PC-9 (cell line): ENCODE results near the gene LYRM2. TPM values are rescaled to one million over a fixed set of nuclear protein-coding genes. Genes with fewer than 3 reads are reported as not detected.

ENCODE experiments used
- BruUV-seq: library from RNA; stranded (reverse); fragments of 400-500 nt; replicated peaks from 2 replicates; lab custom pipeline; 2021; lab: Mats Ljungman, UMichigan
- CTCF ChIA-PET: fragments of 300-600 bp; sonication (Branson Sonifier 250); formaldehyde crosslinking; loops from one replicate; lab custom pipeline; 2022; ENCODE audit warnings: antibody characterized with exemption; lab: Charles Lee
- POLR2A ChIA-PET: fragments of 300-600 bp; sonication (Branson Sonifier 250); formaldehyde crosslinking; loops from one replicate; lab custom pipeline; 2022; ENCODE audit warnings: antibody characterized with exemption; ENCODE audit not compliant: unreplicated experiment; lab: Charles Lee
- DNase-seq, 2 experiments: peaks; one replicate each; pipeline versions ENCODE4 v3.0.0 to v3.0.0-alpha.2; 2015 to 2022; ENCODE audit warnings: mixed read lengths in 1 of 2
- H2AFZ ChIP-seq: fragments of 200-600 bp; sonication (generic); 2 replicates; pipeline ENCODE4 v1.8.1; 2017; ENCODE audit warnings: antibody characterized with exemption
- H3F3A ChIP-seq: fragments of 200-600 bp; sonication (generic); 2 replicates; pipeline ENCODE4 v1.8.1; 2017; ENCODE audit warnings: antibody characterized with exemption, mild to moderate bottlenecking, low read depth; ENCODE audit not compliant: insufficient read depth
- H3K27ac ChIP-seq: fragments of 200-600 bp; sonication (generic); 2 replicates; pipeline ENCODE4 v1.6.1; 2016; ENCODE audit warnings: mixed run types
- H3K27me3 ChIP-seq: fragments of 200-600 bp; sonication (generic); 2 replicates; pipeline ENCODE4 v1.6.1; 2016; ENCODE audit warnings: low read depth, mixed run types; ENCODE audit not compliant: insufficient read depth
- H3K36me3 ChIP-seq: fragments of 200-600 bp; sonication (generic); 2 replicates; pipeline ENCODE4 v1.6.1; 2016; ENCODE audit warnings: low read depth, mixed run types
- H3K4me1 ChIP-seq: fragments of 200-600 bp; sonication (generic); replicated peaks from 2 replicates; pipeline ENCODE4 v1.6.1; 2016; ENCODE audit warnings: mixed run types; ENCODE audit not compliant: insufficient read depth
- H3K4me2 ChIP-seq: fragments of 200-600 bp; sonication (generic); 2 replicates; pipeline ENCODE4 v1.6.1; 2017; ENCODE audit warnings: mixed run types
- H3K4me3 ChIP-seq: fragments of 200-600 bp; sonication (generic); 2 replicates; pipeline ENCODE4 v1.6.1; 2016; ENCODE audit warnings: mixed run types
- H3K79me2 ChIP-seq: fragments of 200-600 bp; sonication (generic); 2 replicates; pipeline ENCODE4 v1.6.1; 2017; ENCODE audit warnings: low read depth, mixed run types
- H3K9me2 ChIP-seq: fragments of 200-600 bp; sonication (generic); 2 replicates; pipeline ENCODE4 v1.8.1; 2017; ENCODE audit warnings: mild to moderate bottlenecking; ENCODE audit not compliant: insufficient read depth
- H3K9me3 ChIP-seq: fragments of 200-600 bp; sonication (generic); 2 replicates; pipeline ENCODE4 v1.8.1; 2016; ENCODE audit warnings: low read depth; ENCODE audit not compliant: insufficient read depth
- H4K20me1 ChIP-seq: fragments of 200-600 bp; sonication (generic); 2 replicates; pipeline ENCODE4 v1.8.1; 2017; ENCODE audit not compliant: insufficient read depth
- EZH2 ChIP-seq: fragments of 200-600 bp; sonication (generic); IDR thresholded peaks from 2 replicates; pipeline ENCODE4 v1.8.0; 2017; ENCODE audit warnings: antibody characterized with exemption, low read depth
- intact Hi-C: fragments of 100-400 bp; cut with micrococcal nuclease; formaldehyde crosslinking; loops from one replicate; pipeline ENCODE4 v1.10.0; 2022; ENCODE audit not compliant: unreplicated experiment
- total RNA-seq: library from RNA; stranded (reverse); gene quantifications from 2 replicates; pipeline ENCODE4 v1.2.3, GENCODE V29; 2021
- TF ChIP-seq, protein P1 (sequence below): fragments of 200-600 bp; sonication (generic); conservative IDR thresholded peaks from 2 replicates; pipeline ENCODE4 v1.6.1; 2017; ENCODE audit warnings: mixed run types, antibody characterized with exemption, mild to moderate bottlenecking, moderate library complexity

LYRM2 gene
- total RNA-seq, 1 experiment from 2014 or later: 24.2 TPM

DNA sequence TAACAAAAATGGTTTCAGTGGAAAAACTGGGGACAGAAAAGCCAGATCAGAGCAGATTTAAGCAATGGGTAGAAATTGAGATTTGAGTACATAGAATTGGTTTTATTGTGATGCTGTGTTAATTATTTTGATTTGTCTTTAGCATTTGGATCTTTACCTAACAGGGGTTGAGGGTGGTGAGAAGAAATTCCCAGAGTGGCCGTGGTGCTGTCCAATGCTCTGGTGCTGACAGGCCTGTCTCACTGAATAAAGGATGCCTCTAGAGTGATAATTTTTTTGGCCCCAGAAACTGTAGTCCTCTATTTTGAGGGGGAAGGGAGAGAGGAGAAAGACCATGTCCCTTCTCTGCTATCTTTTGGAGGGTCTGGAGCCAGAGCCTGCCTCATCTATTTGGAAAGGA, 79.1 kb downstream of the LYRM2 start:
- DNase-seq: no peak
- no peaks in the 10 kb centered on the region for H3K4me1 ChIP-seq
- H2AFZ ChIP-seq: no peak overlapping the region
- no peak overlapping the region for H3K4me2 ChIP-seq
- BruUV-seq: no TSS peak
- no peaks in the 10 kb centered on the region for H3K9me2 ChIP-seq
- TF ChIP-seq, protein P1, sequence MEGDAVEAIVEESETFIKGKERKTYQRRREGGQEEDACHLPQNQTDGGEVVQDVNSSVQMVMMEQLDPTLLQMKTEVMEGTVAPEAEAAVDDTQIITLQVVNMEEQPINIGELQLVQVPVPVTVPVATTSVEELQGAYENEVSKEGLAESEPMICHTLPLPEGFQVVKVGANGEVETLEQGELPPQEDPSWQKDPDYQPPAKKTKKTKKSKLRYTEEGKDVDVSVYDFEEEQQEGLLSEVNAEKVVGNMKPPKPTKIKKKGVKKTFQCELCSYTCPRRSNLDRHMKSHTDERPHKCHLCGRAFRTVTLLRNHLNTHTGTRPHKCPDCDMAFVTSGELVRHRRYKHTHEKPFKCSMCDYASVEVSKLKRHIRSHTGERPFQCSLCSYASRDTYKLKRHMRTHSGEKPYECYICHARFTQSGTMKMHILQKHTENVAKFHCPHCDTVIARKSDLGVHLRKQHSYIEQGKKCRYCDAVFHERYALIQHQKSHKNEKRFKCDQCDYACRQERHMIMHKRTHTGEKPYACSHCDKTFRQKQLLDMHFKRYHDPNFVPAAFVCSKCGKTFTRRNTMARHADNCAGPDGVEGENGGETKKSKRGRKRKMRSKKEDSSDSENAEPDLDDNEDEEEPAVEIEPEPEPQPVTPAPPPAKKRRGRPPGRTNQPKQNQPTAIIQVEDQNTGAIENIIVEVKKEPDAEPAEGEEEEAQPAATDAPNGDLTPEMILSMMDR: no peak
- TF ChIP-seq EZH2: no peak
- ChIA-PET CTCF (no interaction called here), POLR2A (no interaction called here)
- no peak overlapping the region for H3K27ac ChIP-seq
- intact Hi-C loops: no loop called here
- H3F3A ChIP-seq: no peaks in the 10 kb centered on the region
- no peak overlapping the region for H3K4me3 ChIP-seq
- H4K20me1 ChIP-seq: no peaks in the 10 kb centered on the region
- no peaks in the 10 kb centered on the region for H3K36me3 ChIP-seq
- no peaks in the 10 kb centered on the region for H3K9me3 ChIP-seq
- H3K79me2 ChIP-seq: no peaks in the 10 kb centered on the region
- H3K27me3 ChIP-seq: peaks cover 7% of the 10 kb centered on the region; the same call in 1 of the 2 replicates

DNA sequence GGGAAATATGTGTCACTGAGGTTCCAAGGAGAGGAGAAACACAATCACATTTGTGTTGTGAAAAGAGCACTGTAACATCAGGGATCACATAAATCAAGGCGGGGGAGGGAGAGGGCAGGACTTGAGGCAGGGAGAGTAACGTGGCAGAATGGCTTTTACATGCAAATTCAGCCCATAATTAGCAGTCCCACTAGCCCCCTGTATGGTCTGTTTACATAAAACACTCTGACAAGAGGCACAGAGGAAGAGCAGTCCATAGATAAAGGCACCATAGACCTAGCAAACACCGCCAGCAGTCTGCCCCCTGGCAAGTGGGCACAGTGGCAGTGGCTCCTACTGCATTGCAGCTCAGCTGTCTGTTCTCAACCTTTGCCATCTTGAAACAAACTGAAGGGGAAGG, 82.7 kb downstream of the LYRM2 start:
- DNase-seq: no peak
- Histone ChIP-seq H4K20me1 (no peaks in the 10 kb centered on the region), H3K36me3 (no peaks in the 10 kb centered on the region), H3K4me1 (no peaks in the 10 kb centered on the region), H3K4me2 (no peak overlapping the region), H3K9me3 (no peaks in the 10 kb centered on the region), H3K4me3 (no peak overlapping the region), H3K27ac (no peak overlapping the region), H2AFZ (no peak overlapping the region), H3K79me2 (no peaks in the 10 kb centered on the region), H3F3A (no peaks in the 10 kb centered on the region), H3K9me2 (no peaks in the 10 kb centered on the region), H3K27me3 (peaks cover 7% of the 10 kb centered on the region; the same call in 1 of the 2 replicates)
- no peak for TF ChIP-seq EZH2
- TF ChIP-seq, protein P1: no peak
- BruUV-seq: no TSS peak
- intact Hi-C loops: no loop called here
- POLR2A ChIA-PET: no interaction called here
- CTCF ChIA-PET: no interaction called here

DNA sequence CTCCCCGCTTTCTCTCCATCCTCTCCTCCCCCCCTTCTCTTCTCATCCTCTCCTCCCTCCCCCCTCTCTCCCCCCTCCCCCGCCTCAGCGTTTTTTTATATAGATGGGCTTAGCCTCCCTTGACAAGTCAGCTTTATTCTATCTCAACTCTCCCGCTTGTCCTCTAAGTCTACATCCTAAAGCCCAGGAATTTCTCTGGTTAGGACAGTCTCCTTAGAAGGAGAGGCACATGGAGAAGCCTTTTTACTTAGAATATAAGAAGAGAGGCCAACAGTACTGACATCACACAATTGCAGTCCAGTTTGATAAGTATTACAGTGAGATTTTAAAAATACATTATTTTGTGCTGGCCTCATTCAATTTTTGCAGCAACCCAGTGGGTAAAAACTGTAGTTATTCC, 83.5 kb downstream of the LYRM2 start:
- CTCF ChIA-PET: no interaction called here
- no peak overlapping the region for H2AFZ ChIP-seq

More for the DNA sequence above, 83.5 kb downstream of the LYRM2 start:
- intact Hi-C loops: no loop called here
- TF ChIP-seq, protein P1: no peak
- no peak for TF ChIP-seq EZH2
- POLR2A ChIA-PET: no interaction called here
- no peak for DNase-seq
- H3K9me2 ChIP-seq: no peaks in the 10 kb centered on the region
- H3K4me3 ChIP-seq: no peak overlapping the region
- BruUV-seq: no TSS peak
- H3K4me2 ChIP-seq: no peak overlapping the region
- peaks cover 7% of the 10 kb centered on the region; the same call in 1 of the 2 replicates for H3K27me3 ChIP-seq
- no peaks in the 10 kb centered on the region for H4K20me1 ChIP-seq
- no peak overlapping the region for H3K27ac ChIP-seq
- H3K4me1 ChIP-seq: no peaks in the 10 kb centered on the region
- H3K9me3 ChIP-seq: no peaks in the 10 kb centered on the region
- H3K36me3 ChIP-seq: no peaks in the 10 kb centered on the region
- H3F3A ChIP-seq: no peaks in the 10 kb centered on the region
- no peaks in the 10 kb centered on the region for H3K79me2 ChIP-seq
